SK-N-SH (cell line): ENCODE results near the gene ACTG2. TPM values are rescaled to one million over a fixed set of nuclear protein-coding genes. Genes with fewer than 3 reads are reported as not detected.
A peak's percentile ranks its signal among the peaks of the same experiment; 100 is the strongest.

ENCODE experiments used
- CTCF ChIA-PET: fragments of 300-600, 350-600 bp; formaldehyde crosslinking; extraction: SDS; loops from one replicate; lab custom pipeline; 2021; lab: Yijun Ruan, JAX
- POLR2A ChIA-PET: fragments of 350-600 bp; sonication (Branson Sonifier 250); formaldehyde crosslinking; extraction: SDS; loops from one replicate; lab custom pipeline; 2020; ENCODE audit warnings: antibody characterized with exemption, inconsistent platforms; lab: Yijun Ruan, JAX
- DNase-seq: peaks from one replicate; pipeline ENCODE4 v3.0.0; 2012
- H2AFZ ChIP-seq: fragments of 200-600 bp; sonication (generic); 2 replicates; pipeline ENCODE4 v1.8.1; 2016; ENCODE audit warnings: antibody characterized with exemption, mild to moderate bottlenecking, low read depth
- H3F3A ChIP-seq: fragments of 200-600 bp; sonication (generic); replicated peaks from 2 replicates; pipeline ENCODE3; 2016; ENCODE audit warnings: antibody characterized with exemption, mild to moderate bottlenecking; ENCODE audit not compliant: insufficient read depth
- H3K27ac ChIP-seq, 2 experiments: fragments of 200-500 bp in 1 of 2; fragments of 200-600 bp in 1 of 2; sonication (Bioruptor generic) in 1 of 2; sonication (generic), shearing (Covaris generic) in 1 of 2; 2 replicates each; pipeline versions ENCODE4 v1.5.1 to v1.6.1; 2014 to 2016; ENCODE audit warnings: low read depth in 2 of 2, inconsistent platforms in 1 of 2, low read length in 1 of 2, mild to moderate bottlenecking in 1 of 2, mixed read lengths in 1 of 2
- H3K27me3 ChIP-seq: fragments of 200-600 bp; sonication (generic), shearing (Covaris generic); 2 replicates; pipeline ENCODE4 v1.6.1; 2016; ENCODE audit warnings: mixed run types; ENCODE audit not compliant: insufficient read depth
- H3K36me3 ChIP-seq, 2 experiments: fragments of 200-500 bp in 1 of 2; fragments of 200-600 bp in 1 of 2; sonication (Bioruptor generic) in 1 of 2; sonication (generic) in 1 of 2; replicated peaks in 1 of 2; 2 replicates each; pipeline versions ENCODE3 to v1.5.1; 2014 to 2016; ENCODE audit warnings: low read length in 1 of 2, mild to moderate bottlenecking in 1 of 2; ENCODE audit not compliant: insufficient read depth in 2 of 2, control insufficient read depth in 1 of 2
- H3K4me1 ChIP-seq, 2 experiments: fragments of 200-500 bp in 1 of 2; fragments of 200-600 bp in 1 of 2; sonication (Bioruptor generic) in 1 of 2; sonication (generic), shearing (Covaris generic) in 1 of 2; 2 replicates each; pipeline versions ENCODE4 v1.5.1 to v1.6.1; 2014 to 2016; ENCODE audit warnings: low read depth in 1 of 2, low read length in 1 of 2, mixed run types in 1 of 2; ENCODE audit not compliant: insufficient read depth in 2 of 2, control insufficient read depth in 1 of 2
- H3K4me2 ChIP-seq: fragments of 200-600 bp; sonication (generic), shearing (Covaris generic); 2 replicates; pipeline ENCODE4 v1.6.1; 2017; ENCODE audit warnings: mixed run types
- H3K4me3 ChIP-seq, 2 experiments: fragments of 200-500 bp in 1 of 2; fragments of 200-600 bp in 1 of 2; sonication (Bioruptor generic) in 1 of 2; sonication (generic), shearing (Covaris generic) in 1 of 2; 2 replicates each; pipeline versions ENCODE4 v1.5.1 to v1.8.1; 2014 to 2016; ENCODE audit warnings: low read depth in 2 of 2, inconsistent platforms in 1 of 2, low read length in 1 of 2, mild to moderate bottlenecking in 1 of 2, mixed read lengths in 1 of 2, moderate library complexity in 1 of 2
- H3K79me2 ChIP-seq: fragments of 200-600 bp; sonication (generic); 2 replicates; pipeline ENCODE4 v1.8.1; 2017; ENCODE audit warnings: mild to moderate bottlenecking; ENCODE audit not compliant: insufficient read depth
- H3K9ac ChIP-seq: fragments of 200-600 bp; sonication (generic); 2 replicates; pipeline ENCODE4 v1.6.1; 2017; ENCODE audit warnings: mixed run types
- H3K9me2 ChIP-seq: fragments of 200-600 bp; sonication (generic); 2 replicates; pipeline ENCODE4 v1.6.1; 2017; ENCODE audit warnings: mixed run types
- H3K9me3 ChIP-seq: fragments of 200-600 bp; sonication (generic); 2 replicates; pipeline ENCODE4 v1.6.1; 2017; ENCODE audit warnings: mixed run types, mild to moderate bottlenecking, moderate library complexity
- H4K20me1 ChIP-seq: fragments of 200-600 bp; sonication (generic); 2 replicates; pipeline ENCODE4 v1.6.1; 2017; ENCODE audit warnings: mild to moderate bottlenecking, mixed run types; ENCODE audit not compliant: insufficient read depth
- ELF1 ChIP-seq: IDR thresholded peaks from 2 replicates; pipeline ENCODE4 v1.4.0; 2012
- FOXM1 ChIP-seq: IDR thresholded peaks from 2 replicates; pipeline ENCODE4 v1.4.0; 2012; ENCODE audit warnings: low read depth, mild to moderate bottlenecking
- GATA2 ChIP-seq: sonication (generic); formaldehyde crosslinking; IDR thresholded peaks from 2 replicates; pipeline ENCODE4 v1.5.0; 2020; ENCODE audit warnings: mild to moderate bottlenecking, missing genetic modification reagents
- MAX ChIP-seq: IDR thresholded peaks from 2 replicates; pipeline ENCODE4 v1.4.0; 2012; ENCODE audit warnings: low read depth
- RAD21 ChIP-seq: IDR thresholded peaks from 2 replicates; pipeline ENCODE4 v1.6.1; 2012; ENCODE audit warnings: mild to moderate bottlenecking, low read length
- TAF1 ChIP-seq: IDR thresholded peaks from 2 replicates; pipeline ENCODE4 v1.6.1; 2012; ENCODE audit warnings: low read depth, mild to moderate bottlenecking, low read length, moderate library complexity, borderline replicate concordance
- TCF12 ChIP-seq: IDR thresholded peaks from 2 replicates; pipeline ENCODE4 v1.4.0; 2012
- WGBS: methylation state at CpG from one replicate; pipeline ENCODE4 v1.1.6; 2017; ENCODE audit warnings: low lambda C conversion rate; 5-methylcytosine and 5-hydroxymethylcytosine counted together
- polyA plus RNA-seq, 3 experiments: library from polyadenylated mRNA; depleted of rRNA; stranded (reverse); fragments of >200 nt; gene quantifications; 2 replicates each; pipeline ENCODE4 v1.2.3, GENCODE V29; 2012
- TF ChIP-seq, protein P1 (sequence below): IDR thresholded peaks from 2 replicates; pipeline ENCODE4; 2012
- TF ChIP-seq, protein P2 (sequence below): fragments of 200-600 bp; sonication (generic); IDR thresholded peaks from 2 replicates; pipeline ENCODE4 v1.6.1; 2017; ENCODE audit warnings: antibody characterized with exemption, mild to moderate bottlenecking, moderate library complexity

The ACTG2 gene
- polyA plus RNA-seq, 1 of the 3 experiments (the other 2 are of a cell fraction) = 0.25 TPM

DNA sequence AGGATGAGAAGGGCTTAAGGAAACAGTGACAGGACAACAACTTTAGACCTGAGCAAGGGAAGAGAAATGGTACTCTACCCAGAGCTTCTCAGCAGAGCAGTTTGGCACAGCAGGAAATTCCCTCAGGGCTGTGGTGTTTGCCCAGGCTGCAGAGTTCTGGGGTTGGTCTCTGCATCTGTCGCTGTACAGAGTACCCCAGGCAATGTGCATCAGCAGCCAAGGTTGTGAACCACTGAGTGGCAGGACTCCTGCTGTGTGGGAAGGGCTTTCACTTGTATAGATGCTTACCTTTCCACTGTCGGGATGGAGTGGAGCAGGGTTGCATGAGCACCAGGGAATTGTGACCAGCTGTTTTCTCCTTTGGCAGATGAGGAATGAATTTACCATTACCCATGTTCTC lies 42.8 kb upstream of the ACTG2 start:
- 93% methylated on average over 2 of the region's 2 CpGs for WGBS
- no peak overlapping the region for H3K4me2 ChIP-seq
- H3K36me3 ChIP-seq = peaks cover 61 to 71% of the 10 kb centered on the region in 2 experiments
- no peaks in the 10 kb centered on the region for H4K20me1 ChIP-seq
- H3K9me2 ChIP-seq = no peaks in the 10 kb centered on the region
- CTCF ChIA-PET = no interaction called here
- DNase-seq = no peak
- H3K27ac ChIP-seq = no peak overlapping the region
- no peaks in the 10 kb centered on the region for H3K79me2 ChIP-seq
- H3K9ac ChIP-seq = no peak overlapping the region
- POLR2A ChIA-PET = no interaction called here
- H3K4me3 ChIP-seq = no peak overlapping the region
- H3K9me3 ChIP-seq = no peaks in the 10 kb centered on the region
- TF ChIP-seq MAX = no peak
- no peak for TF ChIP-seq TCF12
- no peak for TF ChIP-seq TAF1
- TF ChIP-seq, protein P1, sequence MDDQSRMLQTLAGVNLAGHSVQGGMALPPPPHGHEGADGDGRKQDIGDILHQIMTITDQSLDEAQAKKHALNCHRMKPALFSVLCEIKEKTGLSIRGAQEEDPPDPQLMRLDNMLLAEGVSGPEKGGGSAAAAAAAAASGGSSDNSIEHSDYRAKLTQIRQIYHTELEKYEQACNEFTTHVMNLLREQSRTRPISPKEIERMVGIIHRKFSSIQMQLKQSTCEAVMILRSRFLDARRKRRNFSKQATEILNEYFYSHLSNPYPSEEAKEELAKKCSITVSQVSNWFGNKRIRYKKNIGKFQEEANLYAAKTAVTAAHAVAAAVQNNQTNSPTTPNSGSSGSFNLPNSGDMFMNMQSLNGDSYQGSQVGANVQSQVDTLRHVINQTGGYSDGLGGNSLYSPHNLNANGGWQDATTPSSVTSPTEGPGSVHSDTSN = no peak
- TF ChIP-seq, protein P2, sequence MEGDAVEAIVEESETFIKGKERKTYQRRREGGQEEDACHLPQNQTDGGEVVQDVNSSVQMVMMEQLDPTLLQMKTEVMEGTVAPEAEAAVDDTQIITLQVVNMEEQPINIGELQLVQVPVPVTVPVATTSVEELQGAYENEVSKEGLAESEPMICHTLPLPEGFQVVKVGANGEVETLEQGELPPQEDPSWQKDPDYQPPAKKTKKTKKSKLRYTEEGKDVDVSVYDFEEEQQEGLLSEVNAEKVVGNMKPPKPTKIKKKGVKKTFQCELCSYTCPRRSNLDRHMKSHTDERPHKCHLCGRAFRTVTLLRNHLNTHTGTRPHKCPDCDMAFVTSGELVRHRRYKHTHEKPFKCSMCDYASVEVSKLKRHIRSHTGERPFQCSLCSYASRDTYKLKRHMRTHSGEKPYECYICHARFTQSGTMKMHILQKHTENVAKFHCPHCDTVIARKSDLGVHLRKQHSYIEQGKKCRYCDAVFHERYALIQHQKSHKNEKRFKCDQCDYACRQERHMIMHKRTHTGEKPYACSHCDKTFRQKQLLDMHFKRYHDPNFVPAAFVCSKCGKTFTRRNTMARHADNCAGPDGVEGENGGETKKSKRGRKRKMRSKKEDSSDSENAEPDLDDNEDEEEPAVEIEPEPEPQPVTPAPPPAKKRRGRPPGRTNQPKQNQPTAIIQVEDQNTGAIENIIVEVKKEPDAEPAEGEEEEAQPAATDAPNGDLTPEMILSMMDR = no peak
- TF ChIP-seq FOXM1 = no peak
- no peak for TF ChIP-seq GATA2 (CRISPR knock-in tag)
- H3F3A ChIP-seq = peaks cover 18% of the 10 kb centered on the region
- H3K27me3 ChIP-seq = no peaks in the 10 kb centered on the region
- 0 out of 4 replicates have a peak, but pooled peaks cover 0 to 3% of the 10 kb centered on the region in 2 experiments for H3K4me1 ChIP-seq
- no peak overlapping the region for H2AFZ ChIP-seq

GRCh38 chr2:73851274-73851673 lies 41.5 kb upstream of the ACTG2 start:
- no peaks in the 10 kb centered on the region for H3K9me2 ChIP-seq
- H3K4me3 ChIP-seq = no peak overlapping the region
- H3K36me3 ChIP-seq = peaks cover 65 to 66% of the 10 kb centered on the region in 2 experiments
- ChIA-PET CTCF (interaction anchor here (1.8 kb wide), 1 partner anchor 11 kb away, joined by 5 read pairs; no protein-coding TSS in a partner anchor), POLR2A (no interaction called here)
- no peak overlapping the region for H2AFZ ChIP-seq
- TF ChIP-seq, protein P2 = peak; percentile 46
- TF ChIP-seq RAD21 (0 out of 2 replicates have a peak, but pooled peaks have one; percentile 16), ELF1 (no peak)
- H3K4me1 ChIP-seq = 0 out of 4 replicates have a peak, but pooled peaks cover 0 to 3% of the 10 kb centered on the region in 2 experiments
- WGBS = 90% methylated on average over 3 of the region's 3 CpGs
- peak overlapping the region in 1 of 2 experiments; percentile 52; a peak in 1 of 4 replicates for H3K27ac ChIP-seq
- H4K20me1 ChIP-seq = no peaks in the 10 kb centered on the region
- H3K9ac ChIP-seq = no peak overlapping the region
- H3K4me2 ChIP-seq = no peak overlapping the region; the same call in 1 of the 2 replicates
- DNase-seq = no peak
- no peaks in the 10 kb centered on the region for H3K9me3 ChIP-seq
- no peaks in the 10 kb centered on the region for H3K27me3 ChIP-seq
- H3K79me2 ChIP-seq = no peaks in the 10 kb centered on the region
- peaks cover 24% of the 10 kb centered on the region for H3F3A ChIP-seq
